ENCODE measurements around the gene THOC1.

THOC1 gene

DNA sequence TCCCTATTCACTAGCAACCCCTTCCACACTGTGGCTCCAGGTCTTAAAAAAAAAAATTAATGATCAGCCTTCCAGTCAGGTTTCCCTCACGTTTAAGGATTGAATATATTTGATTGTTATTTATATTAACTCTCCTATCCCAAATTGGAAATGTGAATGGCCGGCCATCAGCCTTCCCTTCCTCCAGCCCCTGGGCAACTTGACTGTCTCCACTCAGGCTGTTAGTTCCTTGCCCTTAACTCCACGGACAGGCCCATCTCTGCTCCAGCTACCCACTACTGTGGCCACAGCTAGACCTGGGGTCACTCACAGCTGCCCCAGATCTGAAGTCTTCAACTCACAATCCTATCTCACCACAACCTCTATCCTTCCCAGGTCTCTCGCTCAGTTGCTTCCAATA, 39.9 kb downstream of the THOC1 start:
- TF ChIP-seq USF1 (IDR thresholded peaks at IDR 0.05) = no peak
- TF ChIP-seq, protein P1, sequence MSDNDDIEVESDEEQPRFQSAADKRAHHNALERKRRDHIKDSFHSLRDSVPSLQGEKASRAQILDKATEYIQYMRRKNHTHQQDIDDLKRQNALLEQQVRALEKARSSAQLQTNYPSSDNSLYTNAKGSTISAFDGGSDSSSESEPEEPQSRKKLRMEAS (IDR thresholded peaks at IDR 0.05) = no peak
- no peak for TF ChIP-seq CEBPB (IDR thresholded peaks at IDR 0.05)
- TF ChIP-seq EP300 (IDR thresholded peaks at IDR 0.05; ENCODE audit: borderline replicate concordance) = no peak
- no peak for TF ChIP-seq CREB1 (IDR thresholded peaks at IDR 0.05; ENCODE audit: low read depth)
- no peak for TF ChIP-seq TCF12 (IDR thresholded peaks at IDR 0.05; ENCODE audit: low read depth)
- no peak for TF ChIP-seq EGR1 (IDR thresholded peaks at IDR 0.05)
- no peak for TF ChIP-seq NFIC (IDR thresholded peaks at IDR 0.05)
- no peak for TF ChIP-seq YY1 (IDR thresholded peaks at IDR 0.05; ENCODE audit: low read depth)
- TF ChIP-seq TEAD4 (IDR thresholded peaks at IDR 0.05) = no peak
- TF ChIP-seq ZBTB7A (IDR thresholded peaks at IDR 0.05; ENCODE audit: low read depth) = no peak
- no peak for TF ChIP-seq TAF1 (IDR thresholded peaks at IDR 0.05; ENCODE audit: low read depth)

DNA sequence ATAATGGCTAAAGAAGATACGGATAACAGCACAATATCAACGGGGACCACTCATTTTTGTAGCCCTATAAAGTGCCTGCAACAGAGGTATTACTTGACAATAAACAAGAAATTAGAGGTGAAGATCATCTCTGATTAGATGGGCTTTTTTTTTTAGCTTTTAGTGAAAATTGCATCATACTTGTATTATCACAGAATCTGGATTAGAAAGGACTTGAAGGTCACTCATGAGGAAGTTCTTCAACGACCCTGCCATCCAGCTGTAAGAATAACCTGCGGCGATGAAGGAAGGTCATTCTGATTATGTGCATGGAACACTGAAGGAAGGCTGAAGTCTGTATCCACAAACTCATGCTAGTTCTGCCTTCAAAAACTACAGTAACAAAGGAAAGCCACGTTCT, 40.5 kb downstream of the THOC1 start:
- TF ChIP-seq FOXM1 (IDR thresholded peaks at IDR 0.05; ENCODE audit: borderline replicate concordance, low read depth) = no peak
- TF ChIP-seq, protein P1 (IDR thresholded peaks at IDR 0.05) = no peak
- no peak for TF ChIP-seq CREB1 (IDR thresholded peaks at IDR 0.05; ENCODE audit: low read depth)
- TF ChIP-seq CEBPB (IDR thresholded peaks at IDR 0.05) = no peak
- TF ChIP-seq EGR1 (IDR thresholded peaks at IDR 0.05) = no peak
- TF ChIP-seq ZBTB7A (IDR thresholded peaks at IDR 0.05; ENCODE audit: low read depth) = no peak
- TF ChIP-seq REST (IDR thresholded peaks at IDR 0.05; ENCODE audit: low read depth) = no peak
- no peak for TF ChIP-seq TAF1 (IDR thresholded peaks at IDR 0.05; ENCODE audit: low read depth)

DNA sequence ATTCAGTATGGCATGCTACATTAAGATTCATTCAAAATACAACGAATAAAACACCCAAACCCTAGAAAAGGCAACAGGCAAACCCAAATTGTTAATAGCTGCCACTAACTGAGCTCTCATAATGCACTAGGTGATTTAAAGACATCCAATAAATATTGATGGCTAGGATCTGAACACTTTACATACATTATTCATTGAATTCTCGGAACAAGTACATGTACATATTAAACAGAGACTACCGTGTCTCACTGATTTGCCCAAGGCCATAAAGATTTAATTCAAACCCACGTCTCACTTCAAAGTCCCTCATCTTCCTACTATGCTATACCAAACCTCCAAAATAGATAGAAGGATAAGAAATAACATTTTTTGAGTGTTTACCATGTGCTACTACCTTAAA, 42.1 kb downstream of the THOC1 start:
- TF ChIP-seq ZBTB7A (IDR thresholded peaks at IDR 0.05; ENCODE audit: low read depth) (no peak), NFIC (IDR thresholded peaks at IDR 0.05) (no peak), CEBPB (IDR thresholded peaks at IDR 0.05) (no peak), CREB1 (IDR thresholded peaks at IDR 0.05; ENCODE audit: low read depth) (no peak), TCF12 (IDR thresholded peaks at IDR 0.05; ENCODE audit: low read depth) (no peak), EP300 (IDR thresholded peaks at IDR 0.05; ENCODE audit: borderline replicate concordance) (no peak), RAD21 (IDR thresholded peaks at IDR 0.05; ENCODE audit: low read depth) (no peak), TEAD4 (IDR thresholded peaks at IDR 0.05) (no peak)
- TF ChIP-seq, protein P1 (IDR thresholded peaks at IDR 0.05) = no peak

- TF ChIP-seq YY1 (IDR thresholded peaks at IDR 0.05; ENCODE audit: low read depth) (no peak), CREB1 (IDR thresholded peaks at IDR 0.05; ENCODE audit: low read depth) (no peak)
These were observed 47.1 kb downstream of the THOC1 start for GRCh38 chr18:220708-221107.

GRCh38 chr18:217532-218336, 50.1 kb downstream of the THOC1 start:
- TF ChIP-seq REST (IDR thresholded peaks at IDR 0.05; ENCODE audit: low read depth) (no peak), EGR1 (IDR thresholded peaks at IDR 0.05) (no peak), ZBTB7A (IDR thresholded peaks at IDR 0.05; ENCODE audit: low read depth) (no peak), CEBPB (IDR thresholded peaks at IDR 0.05) (no peak), USF1 (IDR thresholded peaks at IDR 0.05) (no peak), NFIC (IDR thresholded peaks at IDR 0.05) (no peak), TCF12 (IDR thresholded peaks at IDR 0.05; ENCODE audit: low read depth) (no peak)

GRCh38 chr18:215448-216010, 52.3 kb downstream of the THOC1 start:
- TF ChIP-seq CREB1 (IDR thresholded peaks at IDR 0.05; ENCODE audit: low read depth) = no peak
- no peak for TF ChIP-seq TEAD4 (IDR thresholded peaks at IDR 0.05)
- no peak for TF ChIP-seq EP300 (IDR thresholded peaks at IDR 0.05; ENCODE audit: borderline replicate concordance)
- no peak for TF ChIP-seq RAD21 (IDR thresholded peaks at IDR 0.05; ENCODE audit: low read depth)
- no peak for TF ChIP-seq USF1 (IDR thresholded peaks at IDR 0.05)
- no peak for TF ChIP-seq EGR1 (IDR thresholded peaks at IDR 0.05)
- TF ChIP-seq TCF12 (IDR thresholded peaks at IDR 0.05; ENCODE audit: low read depth) = no peak
- no peak for TF ChIP-seq ZBTB7A (IDR thresholded peaks at IDR 0.05; ENCODE audit: low read depth)
- TF ChIP-seq, protein P1 (IDR thresholded peaks at IDR 0.05) = no peak
- no peak for TF ChIP-seq TAF1 (IDR thresholded peaks at IDR 0.05; ENCODE audit: low read depth)
- no peak for TF ChIP-seq REST (IDR thresholded peaks at IDR 0.05; ENCODE audit: low read depth)
- no peak for TF ChIP-seq YY1 (IDR thresholded peaks at IDR 0.05; ENCODE audit: low read depth)
- TF ChIP-seq CEBPB (IDR thresholded peaks at IDR 0.05) = no peak
- TF ChIP-seq NFIC (IDR thresholded peaks at IDR 0.05) = no peak
- TF ChIP-seq FOXM1 (IDR thresholded peaks at IDR 0.05; ENCODE audit: borderline replicate concordance, low read depth) = no peak
